ENCODE data around the gene EPHA4. TPM values are rescaled to one million over a fixed set of nuclear protein-coding genes. Genes with fewer than 3 reads are reported as not detected.

The EPHA4 gene
- polyA plus RNA-seq, 2 of the 4 experiments (the other 2 are of a cell fraction), result 0.54 to 1.1 TPM

- TF ChIP-seq HEYL (CRISPR knock-in tag; IDR thresholded peaks at IDR 0.05), result no peak
- TF ChIP-seq POLR2A (IDR thresholded peaks at IDR 0.05; ENCODE audit: low read length), result no peak
- TF ChIP-seq HDAC2 (IDR thresholded peaks at IDR 0.05), result no peak
Measured at GRCh38 chr2:221546505-221547225, 25.4 kb downstream of the EPHA4 start (continued).

DNA sequence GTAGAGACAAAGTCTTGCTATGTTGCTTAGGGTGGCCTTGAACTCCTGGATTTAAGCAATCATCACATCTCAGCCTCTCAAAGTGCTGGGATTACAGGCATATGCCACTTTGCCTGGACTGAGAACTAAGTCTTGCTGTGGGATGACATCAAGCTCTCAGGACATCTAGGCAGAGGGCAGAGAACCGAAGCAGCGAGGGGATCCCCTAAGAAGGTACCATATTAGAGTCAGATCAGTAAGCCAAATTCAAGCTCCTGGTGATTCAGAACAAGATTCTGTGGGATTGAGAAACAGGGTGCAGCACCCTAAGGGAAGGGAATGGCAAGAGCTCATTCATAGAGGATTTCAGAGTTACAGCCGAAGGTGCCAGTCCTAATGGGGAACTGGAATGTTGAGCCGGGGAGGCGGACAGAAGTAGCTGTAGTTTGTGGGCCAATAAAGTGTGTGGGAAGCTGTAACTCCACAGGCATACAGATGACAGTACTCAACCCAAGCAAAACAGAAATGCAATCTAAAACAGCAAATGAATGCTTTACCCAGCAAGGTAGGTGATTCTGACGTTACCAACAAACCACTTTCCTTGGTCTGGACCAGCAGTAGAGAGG lies 30.9 kb downstream of the EPHA4 start:
- ChIA-PET POLR2A (no interaction called here), CTCF (interaction anchor here (0.7 kb wide), 1 partner anchor 9 kb away, joined by 3 read pairs; no protein-coding TSS in a partner anchor)
- WGBS (ENCODE audit: missing lambda C conversion rate), result 27% methylated on average over 6 of the region's 6 CpGs
- Histone ChIP-seq H3K4me2 (no peak overlapping the region), H3K4me1 (no peaks in the 10 kb centered on the region), H3K9me3 (no peaks in the 10 kb centered on the region), H3K4me3 (no peak overlapping the region), H3K27ac (no peak overlapping the region)
- DNase-seq (ENCODE audit: low read depth in 1 of 2, low spot score in 1 of 2) (no peak), FAIRE-seq (no peak), ATAC-seq (no peak)
- TF ChIP-seq NPAS2 (CRISPR knock-in tag; IDR thresholded peaks at IDR 0.05; ENCODE audit: borderline replicate concordance), result no peak
- TF ChIP-seq, protein P1, sequence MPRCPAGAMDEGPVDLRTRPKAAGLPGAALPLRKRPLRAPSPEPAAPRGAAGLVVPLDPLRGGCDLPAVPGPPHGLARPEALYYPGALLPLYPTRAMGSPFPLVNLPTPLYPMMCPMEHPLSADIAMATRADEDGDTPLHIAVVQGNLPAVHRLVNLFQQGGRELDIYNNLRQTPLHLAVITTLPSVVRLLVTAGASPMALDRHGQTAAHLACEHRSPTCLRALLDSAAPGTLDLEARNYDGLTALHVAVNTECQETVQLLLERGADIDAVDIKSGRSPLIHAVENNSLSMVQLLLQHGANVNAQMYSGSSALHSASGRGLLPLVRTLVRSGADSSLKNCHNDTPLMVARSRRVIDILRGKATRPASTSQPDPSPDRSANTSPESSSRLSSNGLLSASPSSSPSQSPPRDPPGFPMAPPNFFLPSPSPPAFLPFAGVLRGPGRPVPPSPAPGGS (IDR thresholded peaks at IDR 0.05), result no peak
- TF ChIP-seq NFE2L2 (conservative IDR thresholded peaks at IDR 0.05; ENCODE audit: low read length), result no peak
- no peak for TF ChIP-seq HDAC2 (IDR thresholded peaks at IDR 0.05)
- TF ChIP-seq TFCP2L1 (CRISPR knock-in tag; IDR thresholded peaks at IDR 0.05), result no peak
- TF ChIP-seq EHF (CRISPR knock-in tag; IDR thresholded peaks at IDR 0.05), result no peak
- TF ChIP-seq CHD2 (IDR thresholded peaks at IDR 0.05; ENCODE audit: low read length, partially characterized antibody), result no peak
- no peak for TF ChIP-seq BHLHE40 (IDR thresholded peaks at IDR 0.05; ENCODE audit: low read depth, low read length)
- TF ChIP-seq ZFP36 (IDR thresholded peaks at IDR 0.05; ENCODE audit: borderline replicate concordance, partially characterized antibody), result no peak

GRCh38 chr2:221539246-221539645 lies 32.9 kb downstream of the EPHA4 start:
- H3K4me1 ChIP-seq, result no peaks in the 10 kb centered on the region
- WGBS (ENCODE audit: missing lambda C conversion rate), result 40% methylated on average over 4 of the region's 4 CpGs
- TF ChIP-seq KDM1A (IDR thresholded peaks at IDR 0.05; ENCODE audit: low read depth) (no peak), CBX8 (IDR thresholded peaks at IDR 0.05) (no peak), RNF2 (IDR thresholded peaks at IDR 0.05; ENCODE audit: borderline replicate concordance, low read depth) (no peak), CBX2 (IDR thresholded peaks at IDR 0.05; ENCODE audit: borderline replicate concordance, low read depth) (no peak), HEYL (CRISPR knock-in tag; IDR thresholded peaks at IDR 0.05) (no peak), ZFP36 (IDR thresholded peaks at IDR 0.05; ENCODE audit: borderline replicate concordance, partially characterized antibody) (no peak), EHF (CRISPR knock-in tag; IDR thresholded peaks at IDR 0.05) (no peak)
- ChIA-PET CTCF (interaction anchor here (0.6 to 1.1 kb wide), 2 partner anchors 8 to 45 kb away, joined by 3 to 5 read pairs; no protein-coding TSS in a partner anchor), POLR2A (no interaction called here)
- no peaks in the 10 kb centered on the region for H3K9me3 ChIP-seq
- DNase-seq (ENCODE audit: low read depth in 1 of 2, low spot score in 1 of 2) (no peak), ATAC-seq (no peak), FAIRE-seq (no peak)
- H3K27ac ChIP-seq, result no peak overlapping the region
- no peak overlapping the region for H3K4me2 ChIP-seq
- no peak overlapping the region for H3K4me3 ChIP-seq

GRCh38 chr2:221535824-221536223 lies 36.3 kb downstream of the EPHA4 start:
- ChIA-PET CTCF (no interaction called here), POLR2A (no interaction called here)
- FAIRE-seq (no peak), ATAC-seq (no peak), DNase-seq (ENCODE audit: low read depth in 1 of 2, low spot score in 1 of 2) (no peak)
- Histone ChIP-seq H3K4me1 (no peaks in the 10 kb centered on the region; the same call in 2 of the 3 replicates), H3K4me3 (no peak overlapping the region), H3K27ac (no peak overlapping the region), H3K4me2 (no peak overlapping the region), H3K9me3 (no peaks in the 10 kb centered on the region)
- 8% methylated on average over 2 of the region's 2 CpGs for WGBS (ENCODE audit: missing lambda C conversion rate)
- TF ChIP-seq, protein P2, sequence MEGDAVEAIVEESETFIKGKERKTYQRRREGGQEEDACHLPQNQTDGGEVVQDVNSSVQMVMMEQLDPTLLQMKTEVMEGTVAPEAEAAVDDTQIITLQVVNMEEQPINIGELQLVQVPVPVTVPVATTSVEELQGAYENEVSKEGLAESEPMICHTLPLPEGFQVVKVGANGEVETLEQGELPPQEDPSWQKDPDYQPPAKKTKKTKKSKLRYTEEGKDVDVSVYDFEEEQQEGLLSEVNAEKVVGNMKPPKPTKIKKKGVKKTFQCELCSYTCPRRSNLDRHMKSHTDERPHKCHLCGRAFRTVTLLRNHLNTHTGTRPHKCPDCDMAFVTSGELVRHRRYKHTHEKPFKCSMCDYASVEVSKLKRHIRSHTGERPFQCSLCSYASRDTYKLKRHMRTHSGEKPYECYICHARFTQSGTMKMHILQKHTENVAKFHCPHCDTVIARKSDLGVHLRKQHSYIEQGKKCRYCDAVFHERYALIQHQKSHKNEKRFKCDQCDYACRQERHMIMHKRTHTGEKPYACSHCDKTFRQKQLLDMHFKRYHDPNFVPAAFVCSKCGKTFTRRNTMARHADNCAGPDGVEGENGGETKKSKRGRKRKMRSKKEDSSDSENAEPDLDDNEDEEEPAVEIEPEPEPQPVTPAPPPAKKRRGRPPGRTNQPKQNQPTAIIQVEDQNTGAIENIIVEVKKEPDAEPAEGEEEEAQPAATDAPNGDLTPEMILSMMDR (IDR thresholded peaks at IDR 0.05), result no peak
- no peak for TF ChIP-seq E2F6 (IDR thresholded peaks at IDR 0.05; ENCODE audit: borderline replicate concordance, low read depth)
- TF ChIP-seq RNF2 (IDR thresholded peaks at IDR 0.05; ENCODE audit: borderline replicate concordance, low read depth), result no peak
- no peak for TF ChIP-seq KDM5A (IDR thresholded peaks at IDR 0.05)
- no peak for TF ChIP-seq HOXA7 (CRISPR knock-in tag; IDR thresholded peaks at IDR 0.05)
- TF ChIP-seq MAFK (IDR thresholded peaks at IDR 0.05; ENCODE audit: partially characterized antibody), result no peak
- no peak for TF ChIP-seq MAZ (IDR thresholded peaks at IDR 0.05; ENCODE audit: borderline replicate concordance, low read depth, low read length)
- TF ChIP-seq ZSCAN20 (CRISPR knock-in tag; IDR thresholded peaks at IDR 0.05), result no peak
- TF ChIP-seq POLR2A (IDR thresholded peaks at IDR 0.05; ENCODE audit: low read length), result no peak
- TF ChIP-seq HEYL (CRISPR knock-in tag; IDR thresholded peaks at IDR 0.05), result no peak
- no peak for TF ChIP-seq FOXS1 (CRISPR knock-in tag; IDR thresholded peaks at IDR 0.05)
- TF ChIP-seq EHMT2 (IDR thresholded peaks at IDR 0.05; ENCODE audit: low read depth), result no peak
- TF ChIP-seq NPAS2 (CRISPR knock-in tag; IDR thresholded peaks at IDR 0.05; ENCODE audit: borderline replicate concordance), result no peak
- TF ChIP-seq, protein P3, sequence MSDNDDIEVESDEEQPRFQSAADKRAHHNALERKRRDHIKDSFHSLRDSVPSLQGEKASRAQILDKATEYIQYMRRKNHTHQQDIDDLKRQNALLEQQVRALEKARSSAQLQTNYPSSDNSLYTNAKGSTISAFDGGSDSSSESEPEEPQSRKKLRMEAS (IDR thresholded peaks at IDR 0.05), result no peak
- TF ChIP-seq, protein P4, sequence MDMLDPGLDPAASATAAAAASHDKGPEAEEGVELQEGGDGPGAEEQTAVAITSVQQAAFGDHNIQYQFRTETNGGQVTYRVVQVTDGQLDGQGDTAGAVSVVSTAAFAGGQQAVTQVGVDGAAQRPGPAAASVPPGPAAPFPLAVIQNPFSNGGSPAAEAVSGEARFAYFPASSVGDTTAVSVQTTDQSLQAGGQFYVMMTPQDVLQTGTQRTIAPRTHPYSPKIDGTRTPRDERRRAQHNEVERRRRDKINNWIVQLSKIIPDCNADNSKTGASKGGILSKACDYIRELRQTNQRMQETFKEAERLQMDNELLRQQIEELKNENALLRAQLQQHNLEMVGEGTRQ (IDR thresholded peaks at IDR 0.05), result no peak
- TF ChIP-seq SMC3 (IDR thresholded peaks at IDR 0.05), result no peak
